ENCODE results near the gene WASHC2A.
"Not testable (repeated sequence)": the region's sequence is repeated elsewhere in the genome, so short reads cannot be mapped to it uniquely, and the experiment has no call there.

DNA sequence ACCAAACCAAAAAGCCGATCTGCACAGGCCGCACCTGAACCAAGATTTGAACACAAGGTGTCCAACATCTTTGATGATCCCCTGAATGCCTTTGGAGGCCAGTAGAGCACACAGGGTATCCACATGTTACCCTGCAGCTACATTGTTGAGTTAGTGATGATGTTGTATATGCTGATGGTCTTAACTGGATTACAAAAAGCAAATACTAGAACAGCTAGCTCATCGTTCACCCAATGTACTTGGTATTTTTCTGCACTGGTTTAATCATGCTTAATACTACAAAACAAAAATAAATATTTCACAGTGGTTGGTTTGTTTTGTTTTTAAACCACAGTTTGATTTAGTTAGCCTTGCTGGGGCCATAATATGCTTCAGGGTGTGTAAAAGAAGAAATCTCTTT, 65.1 kb downstream of the WASHC2A start:
- TF ChIP-seq ZC3H10 (CRISPR knock-in tag; IDR thresholded peaks at IDR 0.05); ZNF565 (CRISPR knock-in tag; conservative IDR thresholded peaks at IDR 0.05; ENCODE audit: low read depth); CSDC2 (CRISPR knock-in tag; IDR thresholded peaks at IDR 0.05); ZFP3 (CRISPR knock-in tag; IDR thresholded peaks at IDR 0.05); ZNF70 (CRISPR knock-in tag; IDR thresholded peaks at IDR 0.05); TCF4 (CRISPR knock-in tag; IDR thresholded peaks at IDR 0.05; ENCODE audit: borderline replicate concordance); ARNTL (CRISPR knock-in tag; IDR thresholded peaks at IDR 0.05; ENCODE audit: borderline replicate concordance, low read depth): not testable (repeated sequence)
- TF ChIP-seq, protein P1, sequence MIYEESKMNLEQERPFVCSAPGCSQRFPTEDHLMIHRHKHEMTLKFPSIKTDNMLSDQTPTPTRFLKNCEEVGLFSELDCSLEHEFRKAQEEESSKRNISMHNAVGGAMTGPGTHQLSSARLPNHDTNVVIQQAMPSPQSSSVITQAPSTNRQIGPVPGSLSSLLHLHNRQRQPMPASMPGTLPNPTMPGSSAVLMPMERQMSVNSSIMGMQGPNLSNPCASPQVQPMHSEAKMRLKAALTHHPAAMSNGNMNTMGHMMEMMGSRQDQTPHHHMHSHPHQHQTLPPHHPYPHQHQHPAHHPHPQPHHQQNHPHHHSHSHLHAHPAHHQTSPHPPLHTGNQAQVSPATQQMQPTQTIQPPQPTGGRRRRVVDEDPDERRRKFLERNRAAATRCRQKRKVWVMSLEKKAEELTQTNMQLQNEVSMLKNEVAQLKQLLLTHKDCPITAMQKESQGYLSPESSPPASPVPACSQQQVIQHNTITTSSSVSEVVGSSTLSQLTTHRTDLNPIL (CRISPR knock-in tag; IDR thresholded peaks at IDR 0.05; ENCODE audit: low read depth), result not testable (repeated sequence)
- TF ChIP-seq, protein P2, sequence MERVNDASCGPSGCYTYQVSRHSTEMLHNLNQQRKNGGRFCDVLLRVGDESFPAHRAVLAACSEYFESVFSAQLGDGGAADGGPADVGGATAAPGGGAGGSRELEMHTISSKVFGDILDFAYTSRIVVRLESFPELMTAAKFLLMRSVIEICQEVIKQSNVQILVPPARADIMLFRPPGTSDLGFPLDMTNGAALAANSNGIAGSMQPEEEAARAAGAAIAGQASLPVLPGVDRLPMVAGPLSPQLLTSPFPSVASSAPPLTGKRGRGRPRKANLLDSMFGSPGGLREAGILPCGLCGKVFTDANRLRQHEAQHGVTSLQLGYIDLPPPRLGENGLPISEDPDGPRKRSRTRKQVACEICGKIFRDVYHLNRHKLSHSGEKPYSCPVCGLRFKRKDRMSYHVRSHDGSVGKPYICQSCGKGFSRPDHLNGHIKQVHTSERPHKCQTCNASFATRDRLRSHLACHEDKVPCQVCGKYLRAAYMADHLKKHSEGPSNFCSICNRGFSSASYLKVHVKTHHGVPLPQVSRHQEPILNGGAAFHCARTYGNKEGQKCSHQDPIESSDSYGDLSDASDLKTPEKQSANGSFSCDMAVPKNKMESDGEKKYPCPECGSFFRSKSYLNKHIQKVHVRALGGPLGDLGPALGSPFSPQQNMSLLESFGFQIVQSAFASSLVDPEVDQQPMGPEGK (CRISPR knock-in tag; IDR thresholded peaks at IDR 0.05; ENCODE audit: borderline replicate concordance), result not testable (repeated sequence)
- TF ChIP-seq, protein P3, sequence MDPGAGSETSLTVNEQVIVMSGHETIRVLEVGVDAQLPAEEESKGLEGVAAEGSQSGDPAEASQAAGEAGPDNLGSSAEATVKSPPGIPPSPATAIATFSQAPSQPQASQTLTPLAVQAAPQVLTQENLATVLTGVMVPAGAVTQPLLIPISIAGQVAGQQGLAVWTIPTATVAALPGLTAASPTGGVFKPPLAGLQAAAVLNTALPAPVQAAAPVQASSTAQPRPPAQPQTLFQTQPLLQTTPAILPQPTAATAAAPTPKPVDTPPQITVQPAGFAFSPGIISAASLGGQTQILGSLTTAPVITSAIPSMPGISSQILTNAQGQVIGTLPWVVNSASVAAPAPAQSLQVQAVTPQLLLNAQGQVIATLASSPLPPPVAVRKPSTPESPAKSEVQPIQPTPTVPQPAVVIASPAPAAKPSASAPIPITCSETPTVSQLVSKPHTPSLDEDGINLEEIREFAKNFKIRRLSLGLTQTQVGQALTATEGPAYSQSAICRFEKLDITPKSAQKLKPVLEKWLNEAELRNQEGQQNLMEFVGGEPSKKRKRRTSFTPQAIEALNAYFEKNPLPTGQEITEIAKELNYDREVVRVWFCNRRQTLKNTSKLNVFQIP (CRISPR knock-in tag; IDR thresholded peaks at IDR 0.05; ENCODE audit: borderline replicate concordance, low read depth), result not testable (repeated sequence)
- TF ChIP-seq, protein P4, sequence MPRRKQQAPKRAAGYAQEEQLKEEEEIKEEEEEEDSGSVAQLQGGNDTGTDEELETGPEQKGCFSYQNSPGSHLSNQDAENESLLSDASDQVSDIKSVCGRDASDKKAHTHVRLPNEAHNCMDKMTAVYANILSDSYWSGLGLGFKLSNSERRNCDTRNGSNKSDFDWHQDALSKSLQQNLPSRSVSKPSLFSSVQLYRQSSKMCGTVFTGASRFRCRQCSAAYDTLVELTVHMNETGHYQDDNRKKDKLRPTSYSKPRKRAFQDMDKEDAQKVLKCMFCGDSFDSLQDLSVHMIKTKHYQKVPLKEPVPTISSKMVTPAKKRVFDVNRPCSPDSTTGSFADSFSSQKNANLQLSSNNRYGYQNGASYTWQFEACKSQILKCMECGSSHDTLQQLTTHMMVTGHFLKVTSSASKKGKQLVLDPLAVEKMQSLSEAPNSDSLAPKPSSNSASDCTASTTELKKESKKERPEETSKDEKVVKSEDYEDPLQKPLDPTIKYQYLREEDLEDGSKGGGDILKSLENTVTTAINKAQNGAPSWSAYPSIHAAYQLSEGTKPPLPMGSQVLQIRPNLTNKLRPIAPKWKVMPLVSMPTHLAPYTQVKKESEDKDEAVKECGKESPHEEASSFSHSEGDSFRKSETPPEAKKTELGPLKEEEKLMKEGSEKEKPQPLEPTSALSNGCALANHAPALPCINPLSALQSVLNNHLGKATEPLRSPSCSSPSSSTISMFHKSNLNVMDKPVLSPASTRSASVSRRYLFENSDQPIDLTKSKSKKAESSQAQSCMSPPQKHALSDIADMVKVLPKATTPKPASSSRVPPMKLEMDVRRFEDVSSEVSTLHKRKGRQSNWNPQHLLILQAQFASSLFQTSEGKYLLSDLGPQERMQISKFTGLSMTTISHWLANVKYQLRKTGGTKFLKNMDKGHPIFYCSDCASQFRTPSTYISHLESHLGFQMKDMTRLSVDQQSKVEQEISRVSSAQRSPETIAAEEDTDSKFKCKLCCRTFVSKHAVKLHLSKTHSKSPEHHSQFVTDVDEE (CRISPR knock-in tag; IDR thresholded peaks at IDR 0.05), result not testable (repeated sequence)

Data from SK-N-SH treated with all-trans-retinoic acid at 6 μM for 48 hours (cell line).